A549 (cell line): Measurements from ENCODE around the gene TMEM107.

ENCODE experiments used
- BHLHE40 ChIP-seq: IDR thresholded peaks from 2 replicates; pipeline ENCODE4 v1.6.1; 2012; ENCODE audit warnings: low read depth, low read length, inconsistent platforms
- CEBPB ChIP-seq, 2 experiments: fragments of >200 bp in 1 of 2; sonication (Bioruptor Twin) in 1 of 2; formaldehyde crosslinking in 1 of 2; IDR thresholded peaks; 2 replicates each; pipeline ENCODE4 v1.6.1; 2012 to 2016
- CHD4 ChIP-seq: fragments of 200-600 bp; sonication (generic); IDR thresholded peaks from 2 replicates; pipeline ENCODE4 v1.6.1; 2016; ENCODE audit warnings: antibody characterized with exemption, mild to moderate bottlenecking, borderline replicate concordance
- HOXA7 ChIP-seq: fragments of 250-450 bp; sonication (Bioruptor Pico); IDR thresholded peaks from 2 replicates; pipeline ENCODE4 v1.5.0; 2020; ENCODE audit warnings: mild to moderate bottlenecking, moderate library complexity
- MAZ ChIP-seq: fragments of 150-350 bp; IDR thresholded peaks from 2 replicates; pipeline ENCODE4 v1.6.1; 2014; ENCODE audit warnings: antibody characterized with exemption, low read depth, low read length, borderline replicate concordance
- MYC ChIP-seq: IDR thresholded peaks from 2 replicates; pipeline ENCODE4 v1.6.1; 2012; ENCODE audit warnings: mild to moderate bottlenecking, inconsistent platforms, low read length, improper control_type of control experiment, borderline replicate concordance
- PHF8 ChIP-seq: fragments of 200-600 bp; sonication (generic); IDR thresholded peaks from 2 replicates; pipeline ENCODE4 v1.6.1; 2016; ENCODE audit warnings: low read depth, mild to moderate bottlenecking, antibody characterized with exemption, moderate library complexity, borderline replicate concordance
- POLR2A ChIP-seq: IDR thresholded peaks from 2 replicates; pipeline ENCODE4 v1.6.1; 2012; ENCODE audit warnings: mild to moderate bottlenecking, low read length
- RFX5 ChIP-seq: fragments of 450-650 bp; IDR thresholded peaks from 2 replicates; pipeline ENCODE4 v1.7.1; 2014; ENCODE audit warnings: antibody characterized with exemption, mild to moderate bottlenecking, moderate library complexity
- TF ChIP-seq, protein P1 (sequence below): fragments of >200 bp; sonication (Bioruptor Twin); formaldehyde crosslinking; IDR thresholded peaks from 3 replicates; pipeline ENCODE4 v1.5.1; 2016
- TF ChIP-seq, protein P2 (sequence below): IDR thresholded peaks from 2 replicates; pipeline ENCODE4 v1.6.1; 2012
- TF ChIP-seq, protein P3 (sequence below): fragments of 450-650 bp; IDR thresholded peaks from 2 replicates; pipeline ENCODE4 v1.6.1; 2014; ENCODE audit warnings: antibody characterized with exemption

DNA sequence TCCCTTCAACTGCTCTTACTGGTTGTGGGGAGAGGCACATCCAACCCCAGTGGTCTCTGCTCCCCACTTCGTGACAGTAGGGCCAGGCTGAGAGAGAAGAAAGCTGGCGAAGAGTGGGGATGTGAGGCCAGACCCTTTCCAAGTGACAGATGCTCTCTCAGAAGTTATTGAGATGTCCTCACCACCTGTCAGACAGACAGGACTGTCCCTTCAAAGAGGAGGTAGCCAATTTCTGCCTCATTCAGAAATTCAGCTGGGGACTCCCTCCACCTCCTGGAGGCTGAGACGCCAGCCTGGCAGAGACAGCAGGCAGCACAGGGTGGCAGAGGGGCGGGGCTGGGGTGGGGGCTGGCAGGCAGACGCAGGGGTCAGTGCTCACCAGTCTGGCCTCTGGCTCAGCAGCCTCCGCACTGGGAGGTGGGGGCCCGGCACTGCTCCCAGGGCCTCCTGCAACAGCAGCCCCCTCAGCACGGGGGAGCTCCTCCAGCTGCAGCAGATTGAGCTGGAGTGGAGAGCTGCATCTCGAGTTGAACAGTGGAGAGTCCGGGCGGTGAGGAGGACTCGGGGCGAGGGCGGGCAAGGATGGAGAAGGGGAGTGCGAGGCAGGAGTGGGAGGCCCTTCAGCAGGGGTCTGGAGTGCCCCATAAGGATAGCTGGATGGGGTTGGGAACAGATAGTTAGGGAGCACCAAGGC is 33.1 kb downstream of the TMEM107 start:
- TF ChIP-seq CHD4 (no peak), POLR2A (no peak), RFX5 (no peak), MAZ (no peak), PHF8 (no peak), BHLHE40 (no peak), MYC (no peak), CEBPB (IDR thresholded peaks at IDR 0.05) (no peak), HOXA7 (CRISPR knock-in tag) (no peak)
- TF ChIP-seq, protein P1, sequence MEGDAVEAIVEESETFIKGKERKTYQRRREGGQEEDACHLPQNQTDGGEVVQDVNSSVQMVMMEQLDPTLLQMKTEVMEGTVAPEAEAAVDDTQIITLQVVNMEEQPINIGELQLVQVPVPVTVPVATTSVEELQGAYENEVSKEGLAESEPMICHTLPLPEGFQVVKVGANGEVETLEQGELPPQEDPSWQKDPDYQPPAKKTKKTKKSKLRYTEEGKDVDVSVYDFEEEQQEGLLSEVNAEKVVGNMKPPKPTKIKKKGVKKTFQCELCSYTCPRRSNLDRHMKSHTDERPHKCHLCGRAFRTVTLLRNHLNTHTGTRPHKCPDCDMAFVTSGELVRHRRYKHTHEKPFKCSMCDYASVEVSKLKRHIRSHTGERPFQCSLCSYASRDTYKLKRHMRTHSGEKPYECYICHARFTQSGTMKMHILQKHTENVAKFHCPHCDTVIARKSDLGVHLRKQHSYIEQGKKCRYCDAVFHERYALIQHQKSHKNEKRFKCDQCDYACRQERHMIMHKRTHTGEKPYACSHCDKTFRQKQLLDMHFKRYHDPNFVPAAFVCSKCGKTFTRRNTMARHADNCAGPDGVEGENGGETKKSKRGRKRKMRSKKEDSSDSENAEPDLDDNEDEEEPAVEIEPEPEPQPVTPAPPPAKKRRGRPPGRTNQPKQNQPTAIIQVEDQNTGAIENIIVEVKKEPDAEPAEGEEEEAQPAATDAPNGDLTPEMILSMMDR: no peak
- TF ChIP-seq, protein P2, sequence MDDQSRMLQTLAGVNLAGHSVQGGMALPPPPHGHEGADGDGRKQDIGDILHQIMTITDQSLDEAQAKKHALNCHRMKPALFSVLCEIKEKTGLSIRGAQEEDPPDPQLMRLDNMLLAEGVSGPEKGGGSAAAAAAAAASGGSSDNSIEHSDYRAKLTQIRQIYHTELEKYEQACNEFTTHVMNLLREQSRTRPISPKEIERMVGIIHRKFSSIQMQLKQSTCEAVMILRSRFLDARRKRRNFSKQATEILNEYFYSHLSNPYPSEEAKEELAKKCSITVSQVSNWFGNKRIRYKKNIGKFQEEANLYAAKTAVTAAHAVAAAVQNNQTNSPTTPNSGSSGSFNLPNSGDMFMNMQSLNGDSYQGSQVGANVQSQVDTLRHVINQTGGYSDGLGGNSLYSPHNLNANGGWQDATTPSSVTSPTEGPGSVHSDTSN: no peak
- TF ChIP-seq, protein P3, sequence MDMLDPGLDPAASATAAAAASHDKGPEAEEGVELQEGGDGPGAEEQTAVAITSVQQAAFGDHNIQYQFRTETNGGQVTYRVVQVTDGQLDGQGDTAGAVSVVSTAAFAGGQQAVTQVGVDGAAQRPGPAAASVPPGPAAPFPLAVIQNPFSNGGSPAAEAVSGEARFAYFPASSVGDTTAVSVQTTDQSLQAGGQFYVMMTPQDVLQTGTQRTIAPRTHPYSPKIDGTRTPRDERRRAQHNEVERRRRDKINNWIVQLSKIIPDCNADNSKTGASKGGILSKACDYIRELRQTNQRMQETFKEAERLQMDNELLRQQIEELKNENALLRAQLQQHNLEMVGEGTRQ: no peak
